HCT116 (cell line): ENCODE measurements around the gene HMSD. TPM values are rescaled to one million over a fixed set of nuclear protein-coding genes. Genes with fewer than 3 reads are reported as not detected.

Experiments
- ATAC-seq: fragments of 200-7000 bp; cut with Tn5 transposase; 2 replicates; pipeline ENCODE4 v1.9.1; 2020; ENCODE audit warnings: mild to moderate bottlenecking, moderate library complexity
- BruUV-seq: library from RNA; stranded (reverse); fragments of 400-500 nt; replicated peaks from 2 replicates; lab custom pipeline; 2021; lab: Mats Ljungman, UMichigan
- CTCF ChIA-PET: fragments of 300-600 bp; sonication (Branson Sonifier 250); formaldehyde crosslinking; loops from one replicate; lab custom pipeline; 2021; ENCODE audit warnings: antibody characterized with exemption; lab: Charles Lee
- POLR2A ChIA-PET: fragments of 300-600, 350-600 bp; sonication (Branson Sonifier 250); formaldehyde crosslinking; loops from one replicate; lab custom pipeline; 2021; ENCODE audit warnings: antibody characterized with exemption; lab: Charles Lee
- RAD21 ChIA-PET, 2 experiments: fragments of 300-600 bp; sonication (Branson Sonifier 250); formaldehyde crosslinking; loops; one replicate each; lab custom pipeline; 2023; ENCODE audit warnings: low total read pairs in 2 of 2; ENCODE audit not compliant: uncharacterized antibody in 2 of 2, unreplicated experiment in 2 of 2, low non-redundant PET in 1 of 2; lab: Charles Lee
- DNase-seq: peaks from one replicate; pipeline ENCODE4 v3.0.0-alpha.2; 2010; ENCODE audit warnings: low read depth, low spot score
- H2AFZ ChIP-seq: fragments of 200-600 bp; shearing (Covaris generic), sonication (generic); 2 replicates; pipeline ENCODE4 v1.6.1; 2017; ENCODE audit warnings: low read depth, mixed run types, mixed read lengths, antibody characterized with exemption, low read length; ENCODE audit not compliant: poor library complexity, severe bottlenecking
- H3K27ac ChIP-seq: 2 replicates; pipeline ENCODE4 v1.5.1; 2012; ENCODE audit warnings: low read depth, low read length
- H3K27me3 ChIP-seq: fragments of 200-600 bp; sonication (generic); 2 replicates; pipeline ENCODE4 v1.6.1; 2016; ENCODE audit warnings: mixed run types, low read length, mixed read lengths; ENCODE audit not compliant: insufficient read depth
- H3K36me3 ChIP-seq, 2 experiments: fragments of 200-500 bp in 1 of 2; fragments of 200-600 bp in 1 of 2; sonication (Bioruptor generic) in 1 of 2; sonication (generic) in 1 of 2; 2 replicates each; pipeline versions ENCODE4 v1.5.1 to v1.6.1; 2014 to 2016; ENCODE audit warnings: low read length in 2 of 2, inconsistent platforms in 1 of 2, mixed read lengths in 1 of 2, mixed run types in 1 of 2; ENCODE audit not compliant: insufficient read depth in 2 of 2, control insufficient read depth in 1 of 2
- H3K4me1 ChIP-seq, 2 experiments: fragments of 200-600 bp in 1 of 2; sonication (generic) in 1 of 2; 2 replicates each; pipeline versions ENCODE4 v1.5.1 to v1.6.1; 2012 to 2017; ENCODE audit warnings: low read length in 2 of 2, inconsistent platforms in 1 of 2, mild to moderate bottlenecking in 1 of 2, mixed read lengths in 1 of 2, mixed run types in 1 of 2, moderate library complexity in 1 of 2; ENCODE audit not compliant: insufficient read depth in 2 of 2, control insufficient read depth in 1 of 2
- H3K4me2 ChIP-seq: fragments of 200-600 bp; sonication (generic); 2 replicates; pipeline ENCODE4 v1.6.1; 2017; ENCODE audit warnings: mixed run types, low read length, mixed read lengths
- H3K4me3 ChIP-seq, 2 experiments: fragments of 200-600 bp in 1 of 2; sonication (generic) in 1 of 2; replicated peaks in 1 of 2; 2 replicates each; pipeline ENCODE4 v1.5.1; 2011 to 2016; ENCODE audit warnings: low read length in 2 of 2, control low read depth in 1 of 2, low read depth in 1 of 2, mild to moderate bottlenecking in 1 of 2, mixed read lengths in 1 of 2, mixed run types in 1 of 2
- H3K79me2 ChIP-seq: fragments of 200-600 bp; sonication (generic); 2 replicates; pipeline ENCODE4 v1.6.1; 2017; ENCODE audit warnings: mild to moderate bottlenecking, mixed run types, low read length, moderate library complexity, mixed read lengths; ENCODE audit not compliant: insufficient read depth
- H3K9ac ChIP-seq: fragments of 200-600 bp; sonication (generic); 2 replicates; pipeline ENCODE4 v1.6.1; 2016; ENCODE audit warnings: low read length, mixed read lengths
- H3K9me2 ChIP-seq: fragments of 200-600 bp; sonication (generic), shearing (Covaris generic); 2 replicates; pipeline ENCODE4 v1.6.1; 2017; ENCODE audit warnings: mixed run types, mild to moderate bottlenecking, moderate library complexity; ENCODE audit not compliant: insufficient read depth
- H3K9me3 ChIP-seq, 2 experiments: fragments of 200-500 bp in 1 of 2; fragments of 200-600 bp in 1 of 2; sonication (Bioruptor generic) in 1 of 2; sonication (generic) in 1 of 2; 2 replicates each; pipeline ENCODE4 v1.6.1; 2014 to 2017; ENCODE audit warnings: low read length in 2 of 2, mixed read lengths in 2 of 2, inconsistent platforms in 1 of 2, low read depth in 1 of 2, mild to moderate bottlenecking in 1 of 2, mixed run types in 1 of 2, moderate library complexity in 1 of 2; ENCODE audit not compliant: control insufficient read depth in 1 of 2, insufficient read depth in 1 of 2
- H4K20me1 ChIP-seq: fragments of 200-600 bp; sonication (generic), shearing (Covaris generic); 2 replicates; pipeline ENCODE4 v1.6.1; 2017; ENCODE audit warnings: mixed run types, mild to moderate bottlenecking, moderate library complexity; ENCODE audit not compliant: insufficient read depth
- CEBPB ChIP-seq: IDR thresholded peaks from 2 replicates; pipeline ENCODE4 v1.6.1; 2012; ENCODE audit warnings: low read depth
- JUND ChIP-seq: IDR thresholded peaks from 2 replicates; pipeline ENCODE4 v1.6.1; 2012
- SIN3A ChIP-seq: IDR thresholded peaks from 2 replicates; pipeline ENCODE4 v1.6.1; 2012; ENCODE audit warnings: low read depth
- SRF ChIP-seq: IDR thresholded peaks from 2 replicates; pipeline ENCODE4 v1.6.1; 2012; ENCODE audit warnings: low read depth
- intact Hi-C: fragments of 100-400 bp; cut with micrococcal nuclease; formaldehyde crosslinking; loops from 2 replicates; pipeline ENCODE4 v1.10.0; 2022
- total RNA-seq: library from RNA; stranded (reverse); gene quantifications from one replicate; pipeline ENCODE4 v1.2.1, GENCODE V29; 2021; ENCODE audit not compliant: unreplicated experiment
- TF ChIP-seq, protein P1 (sequence below): IDR thresholded peaks from 2 replicates; pipeline ENCODE4 v1.6.1; 2011; ENCODE audit warnings: mild to moderate bottlenecking, low read length, moderate library complexity; ENCODE audit not compliant: insufficient replicate concordance; ENCODE audit errors: extremely low read depth
- TF ChIP-seq, protein P2 (sequence below), 3 experiments: fragments of 200-600 bp in 1 of 3; sonication (generic) in 1 of 3; IDR thresholded peaks in 2 of 3; conservative IDR thresholded peaks in 1 of 3; 2 replicates each; pipeline ENCODE4 v1.5.1; 2012 to 2017; ENCODE audit warnings: low read depth in 2 of 3, low read length in 2 of 3, antibody characterized with exemption in 1 of 3, borderline replicate concordance in 1 of 3, control low read depth in 1 of 3, mild to moderate bottlenecking in 1 of 3, mixed read lengths in 1 of 3, mixed run types in 1 of 3, moderate library complexity in 1 of 3; ENCODE audit not compliant: insufficient read depth in 1 of 3

Gene HMSD
- total RNA-seq, 1 experiment from 2014 or later, result 5.3 TPM

- peak overlapping the region; percentile 76 for H3K9ac ChIP-seq
- H3K9me2 ChIP-seq, result no peaks in the 10 kb centered on the region
- peaks cover 6 to 19% of the 10 kb centered on the region in 2 experiments; a peak in 3 of 4 replicates for H3K4me1 ChIP-seq
- peak overlapping the region; percentile 83 to 90 for H3K4me3 ChIP-seq
- no peak for TF ChIP-seq JUND
- no peak for TF ChIP-seq SIN3A
- no peak for TF ChIP-seq CEBPB
- TF ChIP-seq SRF, result no peak
- TF ChIP-seq, protein P1, sequence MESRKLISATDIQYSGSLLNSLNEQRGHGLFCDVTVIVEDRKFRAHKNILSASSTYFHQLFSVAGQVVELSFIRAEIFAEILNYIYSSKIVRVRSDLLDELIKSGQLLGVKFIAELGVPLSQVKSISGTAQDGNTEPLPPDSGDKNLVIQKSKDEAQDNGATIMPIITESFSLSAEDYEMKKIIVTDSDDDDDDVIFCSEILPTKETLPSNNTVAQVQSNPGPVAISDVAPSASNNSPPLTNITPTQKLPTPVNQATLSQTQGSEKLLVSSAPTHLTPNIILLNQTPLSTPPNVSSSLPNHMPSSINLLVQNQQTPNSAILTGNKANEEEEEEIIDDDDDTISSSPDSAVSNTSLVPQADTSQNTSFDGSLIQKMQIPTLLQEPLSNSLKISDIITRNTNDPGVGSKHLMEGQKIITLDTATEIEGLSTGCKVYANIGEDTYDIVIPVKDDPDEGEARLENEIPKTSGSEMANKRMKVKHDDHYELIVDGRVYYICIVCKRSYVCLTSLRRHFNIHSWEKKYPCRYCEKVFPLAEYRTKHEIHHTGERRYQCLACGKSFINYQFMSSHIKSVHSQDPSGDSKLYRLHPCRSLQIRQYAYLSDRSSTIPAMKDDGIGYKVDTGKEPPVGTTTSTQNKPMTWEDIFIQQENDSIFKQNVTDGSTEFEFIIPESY, result no peak
- TF ChIP-seq, protein P2, sequence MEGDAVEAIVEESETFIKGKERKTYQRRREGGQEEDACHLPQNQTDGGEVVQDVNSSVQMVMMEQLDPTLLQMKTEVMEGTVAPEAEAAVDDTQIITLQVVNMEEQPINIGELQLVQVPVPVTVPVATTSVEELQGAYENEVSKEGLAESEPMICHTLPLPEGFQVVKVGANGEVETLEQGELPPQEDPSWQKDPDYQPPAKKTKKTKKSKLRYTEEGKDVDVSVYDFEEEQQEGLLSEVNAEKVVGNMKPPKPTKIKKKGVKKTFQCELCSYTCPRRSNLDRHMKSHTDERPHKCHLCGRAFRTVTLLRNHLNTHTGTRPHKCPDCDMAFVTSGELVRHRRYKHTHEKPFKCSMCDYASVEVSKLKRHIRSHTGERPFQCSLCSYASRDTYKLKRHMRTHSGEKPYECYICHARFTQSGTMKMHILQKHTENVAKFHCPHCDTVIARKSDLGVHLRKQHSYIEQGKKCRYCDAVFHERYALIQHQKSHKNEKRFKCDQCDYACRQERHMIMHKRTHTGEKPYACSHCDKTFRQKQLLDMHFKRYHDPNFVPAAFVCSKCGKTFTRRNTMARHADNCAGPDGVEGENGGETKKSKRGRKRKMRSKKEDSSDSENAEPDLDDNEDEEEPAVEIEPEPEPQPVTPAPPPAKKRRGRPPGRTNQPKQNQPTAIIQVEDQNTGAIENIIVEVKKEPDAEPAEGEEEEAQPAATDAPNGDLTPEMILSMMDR (IDR thresholded peaks at IDR 0.05 in 2 of 3, conservative IDR thresholded peaks at IDR 0.05 in 1 of 3; ENCODE audit: borderline replicate concordance in 1 of 3, insufficient read depth in 1 of 3, low read depth in 2 of 3, low read length in 2 of 3), result no peak
- intact Hi-C loops, result no loop called here
- no peaks in the 10 kb centered on the region for H4K20me1 ChIP-seq
- peak overlapping the region; percentile 96 for H3K27ac ChIP-seq
- no peaks in the 10 kb centered on the region for H3K9me3 ChIP-seq
- no peak for ATAC-seq
- H3K4me2 ChIP-seq, result peak overlapping the region; percentile 79
- H3K79me2 ChIP-seq, result no peaks in the 10 kb centered on the region
- ChIA-PET CTCF (no interaction called here), POLR2A (interaction anchor here (1.5 kb wide), 1 partner anchor 13 kb away, joined by 3 read pairs; no protein-coding TSS in a partner anchor), RAD21 (no interaction called here)
- H2AFZ ChIP-seq, result no peak overlapping the region
- DNase-seq, result no peak
- H3K27me3 ChIP-seq, result no peaks in the 10 kb centered on the region
- BruUV-seq, result no TSS peak
- no peaks in the 10 kb centered on the region for H3K36me3 ChIP-seq
Observed at GRCh38 chr18:63971320-63972001, 22.4 kb downstream of the HMSD start.
